Neural cell (in vitro differentiated cells): ENCODE results near the gene SNAP25.

Experiments used
- EZH2 ChIP-seq: fragments of 200-600, 300-800 bp; shearing (Covaris generic), sonication (generic); IDR thresholded peaks from 2 replicates; pipeline ENCODE4 v1.6.1; 2014; ENCODE audit warnings: antibody characterized with exemption, low read length, borderline replicate concordance, mild to moderate bottlenecking; ENCODE audit not compliant: insufficient read depth, poor library complexity, severe bottlenecking
- MXI1 ChIP-seq: fragments of 450-650 bp; conservative IDR thresholded peaks from 2 replicates; pipeline ENCODE4 v1.6.1; 2014; ENCODE audit warnings: antibody characterized with exemption, mild to moderate bottlenecking; ENCODE audit not compliant: poor library complexity, severe bottlenecking
- POLR2AphosphoS5 ChIP-seq: IDR thresholded peaks from 2 replicates; pipeline ENCODE4 v1.6.1; 2012
- RAD21 ChIP-seq: fragments of 450-650 bp; conservative IDR thresholded peaks from 2 replicates; pipeline ENCODE4 v1.6.1; 2014; ENCODE audit warnings: antibody characterized with exemption, mild to moderate bottlenecking, moderate library complexity
- TF ChIP-seq, protein P1 (sequence below): fragments of 450-650 bp; IDR thresholded peaks from 2 replicates; pipeline ENCODE4 v1.5.1; 2014; ENCODE audit warnings: antibody characterized with exemption, mild to moderate bottlenecking, moderate library complexity; ENCODE audit not compliant: poor library complexity, severe bottlenecking

DNA sequence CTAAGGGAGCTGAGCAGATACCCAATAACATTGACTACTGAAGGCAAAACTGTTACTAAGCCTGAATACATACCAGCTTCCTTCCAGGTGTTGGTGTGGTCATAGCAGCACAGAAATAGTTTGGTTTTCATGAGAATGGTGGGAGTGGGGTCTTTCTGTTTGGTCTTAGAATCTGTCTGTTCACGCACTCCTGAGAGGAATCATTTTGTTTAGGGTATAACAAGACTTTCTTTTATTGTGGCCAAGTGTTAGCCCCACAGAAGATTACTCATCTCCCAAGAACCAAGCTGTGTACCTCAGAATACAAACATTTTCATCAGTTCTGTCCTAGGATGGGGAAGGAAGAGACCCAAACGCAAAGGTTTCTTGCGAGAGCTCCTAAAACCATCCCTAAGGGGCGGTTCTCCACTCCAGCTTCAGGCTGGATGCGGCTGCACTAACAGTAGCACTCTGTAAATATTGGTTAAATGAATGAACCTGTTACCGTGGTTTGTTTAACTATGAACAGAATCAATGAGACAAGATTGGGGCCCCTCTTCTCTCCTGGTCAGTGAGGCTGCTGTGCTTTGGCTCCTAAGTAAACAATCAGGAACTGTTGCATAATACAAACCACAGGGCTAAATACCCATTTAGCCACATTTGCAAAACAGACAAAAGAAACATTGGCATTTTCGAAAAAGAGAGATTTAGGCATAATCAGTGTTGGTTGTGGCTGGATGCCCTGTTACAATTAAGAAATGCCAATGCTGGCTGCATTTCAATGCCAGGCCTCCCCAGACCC is 44.9 kb downstream of the SNAP25 start:
- TF ChIP-seq, protein P1, sequence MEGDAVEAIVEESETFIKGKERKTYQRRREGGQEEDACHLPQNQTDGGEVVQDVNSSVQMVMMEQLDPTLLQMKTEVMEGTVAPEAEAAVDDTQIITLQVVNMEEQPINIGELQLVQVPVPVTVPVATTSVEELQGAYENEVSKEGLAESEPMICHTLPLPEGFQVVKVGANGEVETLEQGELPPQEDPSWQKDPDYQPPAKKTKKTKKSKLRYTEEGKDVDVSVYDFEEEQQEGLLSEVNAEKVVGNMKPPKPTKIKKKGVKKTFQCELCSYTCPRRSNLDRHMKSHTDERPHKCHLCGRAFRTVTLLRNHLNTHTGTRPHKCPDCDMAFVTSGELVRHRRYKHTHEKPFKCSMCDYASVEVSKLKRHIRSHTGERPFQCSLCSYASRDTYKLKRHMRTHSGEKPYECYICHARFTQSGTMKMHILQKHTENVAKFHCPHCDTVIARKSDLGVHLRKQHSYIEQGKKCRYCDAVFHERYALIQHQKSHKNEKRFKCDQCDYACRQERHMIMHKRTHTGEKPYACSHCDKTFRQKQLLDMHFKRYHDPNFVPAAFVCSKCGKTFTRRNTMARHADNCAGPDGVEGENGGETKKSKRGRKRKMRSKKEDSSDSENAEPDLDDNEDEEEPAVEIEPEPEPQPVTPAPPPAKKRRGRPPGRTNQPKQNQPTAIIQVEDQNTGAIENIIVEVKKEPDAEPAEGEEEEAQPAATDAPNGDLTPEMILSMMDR: no peak
- no peak for TF ChIP-seq EZH2
- no peak for TF ChIP-seq RAD21
- TF ChIP-seq MXI1: no peak
- TF ChIP-seq POLR2AphosphoS5: no peak
